GM11168 (cell line): ENCODE results near the gene STRN3.
"Not testable (repeated sequence)": the region's sequence is repeated elsewhere in the genome, so short reads cannot be mapped to it uniquely, and the experiment has no call there.

Experiments used
- in situ Hi-C: fragments of 300-500 bp; cut with MboI; formaldehyde crosslinking; loops from one replicate; pipeline ENCODE4 v1.12.0; 2022; ENCODE audit warnings: low sequenced_read_pairs; ENCODE audit not compliant: unreplicated experiment

Gene STRN3

GRCh38 chr14:30977752-30978151 lies 48.4 kb downstream of the STRN3 start:
- in situ Hi-C loops = loop anchor here (5.0 kb wide), 1 partner anchor 105 kb away; no protein-coding TSS in a partner anchor

GRCh38 chr14:30974628-30975027 lies 51.6 kb downstream of the STRN3 start:
- in situ Hi-C loops = loop anchor here (5.0 kb wide), 1 partner anchor 108 kb away; no protein-coding TSS in a partner anchor

DNA sequence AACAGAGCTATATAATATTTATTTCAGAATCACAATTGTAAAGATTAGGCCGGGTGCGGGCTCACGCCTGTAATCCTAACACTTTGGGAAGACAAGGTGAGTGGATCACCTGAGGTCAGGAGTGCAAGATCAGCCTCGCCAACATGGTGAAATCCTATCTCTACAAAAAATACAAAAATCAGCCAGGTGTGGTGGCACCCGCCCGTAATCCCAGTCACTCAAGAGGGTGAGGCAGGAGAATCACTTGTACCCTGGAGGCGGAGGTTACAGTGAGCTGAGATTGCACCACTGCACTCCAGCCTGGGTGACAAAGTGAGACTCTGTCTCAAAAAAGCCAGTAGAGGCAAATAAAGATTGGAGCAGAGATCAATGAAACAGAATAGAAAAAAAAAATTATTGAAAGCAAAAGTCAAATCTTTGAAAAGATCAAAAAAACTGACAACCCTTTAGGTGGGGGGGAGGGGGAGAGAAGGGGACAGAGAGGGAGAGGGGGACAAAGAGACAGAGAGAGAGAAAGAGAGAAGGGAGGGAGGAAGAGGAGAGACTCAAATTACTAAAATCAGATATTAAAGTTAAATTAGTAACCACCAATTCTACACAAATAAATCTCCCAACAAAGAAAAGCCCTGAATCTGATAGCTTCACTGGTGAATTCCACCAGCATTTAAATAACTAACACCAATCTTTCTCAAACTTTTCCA lies 53.1 kb downstream of the STRN3 start:
- in situ Hi-C loops = no loop called here

DNA sequence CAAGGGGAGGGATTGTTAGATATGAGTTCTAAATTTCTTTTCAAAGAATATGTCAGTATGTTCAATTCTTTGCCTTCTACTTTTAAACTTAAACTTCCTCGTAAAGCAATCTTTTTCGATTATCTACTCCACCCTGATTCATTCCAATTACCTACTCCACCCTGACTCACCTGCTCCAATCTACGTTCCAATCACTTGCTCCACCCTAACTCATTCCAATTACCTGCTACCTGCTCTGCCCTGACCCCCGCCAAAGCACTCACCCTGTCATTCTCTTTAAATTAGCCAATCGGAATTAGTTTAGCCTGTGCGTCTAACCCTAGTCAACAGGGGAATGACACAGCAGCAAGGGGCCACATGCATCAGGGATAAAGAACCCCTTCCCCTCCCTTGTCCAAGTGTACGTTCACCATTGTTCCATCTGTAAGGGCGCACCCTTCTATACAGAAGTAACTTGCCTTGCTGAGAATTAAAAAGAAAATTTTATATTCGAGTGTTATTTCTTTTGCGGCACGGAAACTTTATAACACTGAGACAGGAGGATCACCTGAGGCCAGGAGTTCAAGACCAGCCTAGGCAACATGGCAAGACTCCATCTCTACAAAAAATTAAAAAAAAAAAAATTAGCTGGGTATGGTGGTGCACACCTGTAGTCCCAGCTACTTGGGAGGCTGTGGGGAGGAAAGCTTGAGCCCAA lies 54.0 kb downstream of the STRN3 start:
- in situ Hi-C loops = not testable (repeated sequence)

DNA sequence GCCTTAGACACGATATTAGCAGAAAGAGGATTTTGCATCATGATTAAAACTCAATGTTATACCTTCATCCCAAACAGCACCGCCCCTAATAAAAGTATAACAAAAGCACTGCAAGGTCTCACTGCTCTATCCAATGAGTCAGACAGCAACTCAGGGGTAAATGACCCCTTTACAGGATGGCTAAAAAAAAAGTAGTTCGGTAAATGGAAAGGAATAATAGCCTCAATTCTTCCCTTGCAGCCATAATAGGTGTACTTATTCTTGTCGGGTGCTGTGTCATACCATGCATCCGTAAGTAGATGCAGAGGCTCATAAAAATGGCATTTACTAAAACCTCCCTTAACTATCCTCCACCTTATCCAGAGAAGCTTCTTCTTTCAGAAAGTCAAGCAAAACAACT lies 54.6 kb downstream of the STRN3 start:
- in situ Hi-C loops = no loop called here

DNA sequence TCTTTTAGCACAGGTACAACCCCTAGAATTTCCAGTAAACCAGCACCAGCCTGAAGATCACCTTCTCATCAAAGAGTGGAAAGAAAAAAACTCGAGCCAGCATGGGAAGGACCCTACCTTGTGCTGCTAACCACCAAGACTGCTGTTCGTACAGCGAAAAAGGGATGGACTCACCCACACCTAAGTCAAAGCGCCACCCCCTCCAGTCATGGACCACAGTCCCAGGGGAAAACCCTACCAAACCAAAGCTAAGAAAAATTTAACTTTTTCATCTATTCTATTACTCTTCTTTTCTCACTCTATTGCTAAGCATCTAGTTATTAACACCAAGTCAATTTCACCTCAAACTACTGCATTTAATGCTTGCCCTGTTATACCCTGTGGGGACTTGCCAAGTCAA lies 56.4 kb downstream of the STRN3 start:
- in situ Hi-C loops = not testable (repeated sequence)

DNA sequence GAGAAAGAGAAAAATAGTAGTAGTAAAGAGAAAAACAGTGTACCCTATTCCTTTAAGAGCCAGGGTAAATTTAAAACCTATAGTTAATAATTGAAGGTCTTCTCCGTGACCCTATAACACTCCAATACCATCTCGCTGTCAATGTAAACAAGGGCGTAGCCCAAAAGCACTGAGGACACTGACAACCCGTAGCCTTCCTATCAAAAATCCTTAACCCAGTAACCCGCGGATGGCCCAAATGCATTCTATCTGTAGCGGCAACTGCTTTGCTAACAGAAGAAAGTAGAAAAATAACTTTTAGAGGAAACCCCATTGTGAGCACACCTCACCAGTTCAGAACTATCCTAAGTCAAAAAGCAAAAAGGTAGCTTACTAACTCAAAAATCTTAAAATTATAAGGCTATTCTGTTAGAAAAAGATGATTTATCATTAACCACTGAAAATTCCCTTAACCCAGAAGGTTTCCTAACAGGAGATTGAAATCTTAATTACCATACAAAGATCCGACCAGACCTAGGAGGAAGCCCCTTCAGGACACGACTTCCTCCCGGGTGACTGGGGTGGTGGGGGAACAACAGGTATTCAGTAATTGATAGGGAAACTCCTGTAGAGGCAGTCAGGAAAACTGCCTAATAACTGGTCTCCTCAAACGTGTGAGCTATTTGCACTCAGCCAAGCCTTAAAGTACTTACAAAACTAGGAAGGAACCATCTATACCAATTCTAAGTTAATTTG lies 58.6 kb downstream of the STRN3 start:
- in situ Hi-C loops = not testable (repeated sequence)

DNA sequence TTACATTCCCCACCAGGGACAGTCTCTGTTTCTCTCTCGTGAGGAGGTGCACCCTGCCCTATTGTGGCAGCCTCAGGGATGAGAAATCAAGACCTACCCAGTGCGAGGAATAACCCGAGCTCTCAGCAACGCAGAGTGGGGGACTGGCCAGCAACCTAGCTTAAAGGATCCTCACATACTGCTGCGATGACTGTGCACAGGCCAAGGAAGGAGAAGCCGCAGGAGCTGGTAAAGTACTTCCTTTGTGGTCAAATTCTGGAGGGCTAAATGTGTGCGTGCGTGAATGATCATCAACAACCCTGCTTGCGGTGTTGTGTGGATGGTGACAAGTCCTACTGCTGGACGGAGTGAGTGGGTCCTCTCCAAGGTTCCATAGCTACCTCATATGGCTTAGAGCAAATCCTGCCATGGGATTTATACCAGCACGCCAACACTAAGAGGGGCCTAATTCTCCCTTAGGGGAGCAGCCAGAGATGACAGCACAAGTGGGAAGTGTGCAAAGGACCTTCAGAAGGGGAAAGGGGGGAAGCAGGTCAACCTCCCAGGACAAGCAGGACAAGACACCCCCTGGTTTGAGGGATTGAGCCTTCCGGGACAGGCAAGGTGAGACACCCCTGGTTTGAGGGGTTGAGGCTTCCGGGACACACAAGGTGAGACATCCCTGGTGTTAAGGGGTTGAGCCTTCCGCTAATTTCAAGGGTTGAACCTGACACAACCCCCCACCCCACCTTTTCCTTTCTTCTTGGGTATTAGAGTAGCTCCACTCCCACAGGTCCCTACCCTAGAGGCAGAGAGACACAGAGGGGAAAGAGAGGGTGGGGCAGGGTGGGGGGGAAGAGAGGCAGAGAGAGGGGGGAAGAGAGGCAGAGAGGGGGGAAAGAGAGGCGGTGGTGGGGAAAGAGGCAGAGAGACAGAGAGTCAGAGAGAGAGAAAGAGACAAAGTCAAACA lies 59.5 kb downstream of the STRN3 start:
- in situ Hi-C loops = no loop called here

DNA sequence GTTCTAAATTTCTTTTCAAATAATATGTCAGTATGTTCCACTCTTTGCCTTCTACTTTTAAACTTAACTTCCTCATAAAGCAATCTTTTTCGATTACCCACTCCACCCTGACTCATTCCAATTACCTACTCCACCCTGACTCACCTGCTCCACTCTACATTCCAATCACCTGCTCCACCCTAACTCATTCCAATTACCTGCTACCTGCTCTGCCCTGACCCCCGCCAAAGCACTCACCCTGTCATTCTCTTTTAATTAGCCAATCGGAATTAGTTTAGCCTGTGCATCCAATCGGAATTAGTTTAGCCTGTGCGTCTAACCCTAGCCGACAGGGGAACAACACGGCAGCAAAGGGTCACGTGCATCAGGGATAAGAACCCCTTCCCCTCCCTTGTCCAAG lies 60.3 kb downstream of the STRN3 start:
- in situ Hi-C loops = not testable (repeated sequence)

- in situ Hi-C loops = not testable (repeated sequence)
These were observed 63.6 kb downstream of the STRN3 start for GRCh38 chr14:30962537-30962936.

- in situ Hi-C loops = no loop called here
These were observed 64.8 kb downstream of the STRN3 start for GRCh38 chr14:30961330-30961729.

- in situ Hi-C loops = no loop called here
These were observed 66.0 kb downstream of the STRN3 start for GRCh38 chr14:30960216-30960615.

GRCh38 chr14:30958555-30959407 lies 67.4 kb downstream of the STRN3 start:
- in situ Hi-C loops = no loop called here

DNA sequence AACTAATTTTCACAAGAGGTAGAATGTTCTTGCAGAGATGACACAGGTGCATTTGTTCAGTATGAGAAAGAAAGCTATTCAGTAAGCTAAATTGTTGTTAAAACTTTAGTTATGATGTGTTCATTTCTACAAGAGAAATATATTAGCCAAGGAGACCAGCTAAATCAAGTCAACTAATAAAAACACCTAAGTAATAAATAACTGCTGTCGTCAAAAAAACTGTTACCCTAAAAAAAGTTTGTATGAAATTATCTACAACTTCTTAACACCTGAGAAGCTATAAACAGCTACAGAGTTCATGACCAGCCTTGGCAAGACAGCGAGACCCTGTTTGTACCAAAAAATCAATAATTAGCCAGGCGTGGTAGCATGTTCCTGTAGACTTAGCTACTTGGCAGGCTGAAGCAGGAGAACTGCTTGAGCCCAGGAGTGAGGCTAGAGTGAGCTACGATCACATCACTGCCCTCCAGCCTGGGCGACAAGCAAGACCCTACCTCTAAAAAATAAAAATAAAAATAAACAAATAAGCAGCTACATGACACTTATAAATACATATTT lies 68.3 kb downstream of the STRN3 start:
- in situ Hi-C loops = no loop called here

- in situ Hi-C loops = no loop called here
These were observed 76.5 kb downstream of the STRN3 start for GRCh38 chr14:30949651-30950050.

- in situ Hi-C loops = no loop called here
These were observed 82.5 kb downstream of the STRN3 start for GRCh38 chr14:30943694-30944093.

DNA sequence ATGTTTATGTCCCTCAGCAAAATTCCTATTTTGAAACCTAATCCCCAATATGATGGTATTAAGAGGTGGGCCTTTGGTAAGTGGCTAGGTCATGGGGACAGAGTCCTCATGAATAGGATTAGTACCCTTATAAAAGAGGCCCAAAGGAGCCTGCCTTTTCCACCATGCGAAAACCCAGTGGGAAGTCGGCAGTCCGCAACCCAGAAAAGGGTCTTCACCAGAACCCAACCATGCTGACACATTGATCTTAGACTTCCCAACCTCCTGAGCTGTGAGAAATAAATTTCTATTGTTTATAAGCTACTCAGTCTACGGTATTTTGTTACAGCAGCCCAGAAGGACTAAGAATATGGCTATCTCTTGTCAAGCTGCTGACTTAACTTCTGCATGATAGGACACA lies 85.3 kb downstream of the STRN3 start:
- in situ Hi-C loops = no loop called here

DNA sequence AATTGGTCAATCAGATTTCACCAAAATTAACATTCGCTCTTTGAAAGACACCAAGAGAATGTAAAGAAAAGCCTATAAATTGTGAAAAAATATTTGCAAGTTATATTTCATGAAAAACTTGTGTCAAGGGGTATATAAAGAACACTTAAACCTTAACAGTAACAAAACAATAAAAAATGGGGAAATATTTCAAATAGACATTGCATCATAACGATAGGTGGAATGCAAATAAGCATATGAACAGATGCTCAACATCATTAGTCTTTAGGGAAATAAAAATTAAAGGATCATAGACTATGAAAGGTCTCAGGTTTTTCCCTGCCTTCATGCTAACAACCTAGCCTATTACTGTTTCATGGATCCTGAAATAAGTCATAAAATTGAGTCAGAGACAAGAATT lies 87.6 kb downstream of the STRN3 start:
- in situ Hi-C loops = no loop called here

- in situ Hi-C loops = no loop called here
These were observed 90.7 kb downstream of the STRN3 start for GRCh38 chr14:30935445-30935844.
